H1 (cell line): Measurements from ENCODE around the gene BTN2A1. TPM values are rescaled to one million over a fixed set of nuclear protein-coding genes. Genes with fewer than 3 reads are reported as not detected.

ENCODE experiments used
- CTCF ChIA-PET: fragments of 300-600 bp; sonication (Branson Sonifier 250); formaldehyde crosslinking; loops from one replicate; lab custom pipeline; 2021; ENCODE audit not compliant: partially characterized antibody; lab: Charles Lee
- POLR2A ChIA-PET: fragments of 300-600 bp; sonication (Branson Sonifier 250); formaldehyde crosslinking; loops from one replicate; lab custom pipeline; 2021; ENCODE audit warnings: inconsistent platforms; ENCODE audit not compliant: partially characterized antibody; lab: Charles Lee
- DNase-seq, 2 experiments: peaks; one replicate each; pipeline versions ENCODE4 v3.0.0 to v3.0.0-alpha.2; 2010 to 2022; ENCODE audit warnings: low spot score in 2 of 2, low read depth in 1 of 2, mixed read lengths in 1 of 2
- FAIRE-seq: peaks from 2 replicates; lab custom pipeline; 2011; peaks lifted over from hg19 to GRCh38; lab: Jason Lieb, UNC
- H2AFZ ChIP-seq: 2 replicates; pipeline ENCODE4 v1.8.1; 2012; ENCODE audit warnings: low read length, inconsistent platforms
- H2AK5ac ChIP-seq: 2 replicates; pipeline ENCODE4 v1.6.1; 2013; ENCODE audit warnings: low read depth, low read length
- H2BK120ac ChIP-seq: replicated peaks from 2 replicates; pipeline ENCODE3; 2013; ENCODE audit warnings: low read depth, low read length, inconsistent platforms
- H2BK12ac ChIP-seq: 2 replicates; pipeline ENCODE4 v1.6.1; 2013; ENCODE audit warnings: low read depth, low read length
- H2BK15ac ChIP-seq: 2 replicates; pipeline ENCODE4 v1.6.1; 2013; ENCODE audit warnings: low read length
- H2BK20ac ChIP-seq: 2 replicates; pipeline ENCODE4 v1.6.1; 2013; ENCODE audit warnings: low read length
- H2BK5ac ChIP-seq: 2 replicates; pipeline ENCODE4 v1.6.1; 2013; ENCODE audit warnings: low read depth, low read length
- H3K14ac ChIP-seq: 2 replicates; pipeline ENCODE4 v1.6.1; 2013; ENCODE audit warnings: inconsistent platforms; ENCODE audit not compliant: insufficient read length
- H3K18ac ChIP-seq: 2 replicates; pipeline ENCODE4 v1.6.1; 2013; ENCODE audit warnings: low read length; ENCODE audit errors: extremely low read depth
- H3K23ac ChIP-seq: 2 replicates; pipeline ENCODE4 v1.6.1; 2013; ENCODE audit warnings: inconsistent platforms; ENCODE audit not compliant: insufficient read length
- H3K23me2 ChIP-seq: 2 replicates; pipeline ENCODE4 v1.6.1; 2013; ENCODE audit warnings: low read depth, low read length
- H3K27ac ChIP-seq: 2 replicates; pipeline ENCODE4 v1.6.1; 2011; ENCODE audit warnings: low read depth, low read length, inconsistent platforms
- H3K27me3 ChIP-seq, 4 experiments: replicated peaks in 1 of 4; 1 replicate in 1 of 4; 2 replicates in 3 of 4; pipeline versions ENCODE4 v1.6.1 to v1.8.1; 2011 to 2013; ENCODE audit warnings: low read length in 3 of 4, mild to moderate bottlenecking in 3 of 4, inconsistent platforms in 2 of 4, mixed read lengths in 2 of 4, moderate library complexity in 1 of 4; ENCODE audit not compliant: control insufficient read depth in 3 of 4, insufficient read depth in 3 of 4; ENCODE audit errors: extremely low read depth in 1 of 4
- H3K36me3 ChIP-seq, 4 experiments: 2 replicates each; pipeline versions ENCODE4 v1.6.1 to v1.8.1; 2011 to 2013; ENCODE audit warnings: mild to moderate bottlenecking in 4 of 4, low read length in 3 of 4, moderate library complexity in 2 of 4, control low read depth in 1 of 4, inconsistent platforms in 1 of 4; ENCODE audit not compliant: insufficient read depth in 4 of 4, control insufficient read depth in 2 of 4
- H3K4ac ChIP-seq: replicated peaks from 2 replicates; pipeline ENCODE3; 2013; ENCODE audit warnings: low read length, low read depth, mixed read lengths, inconsistent platforms; ENCODE audit not compliant: insufficient read length
- H3K4me1 ChIP-seq, 4 experiments: replicated peaks in 1 of 4; 1 replicate in 1 of 4; 2 replicates in 3 of 4; pipeline versions ENCODE4 v1.6.1 to v1.8.1; 2011 to 2013; ENCODE audit warnings: low read length in 3 of 4, inconsistent platforms in 2 of 4, mixed read lengths in 1 of 4; ENCODE audit not compliant: insufficient read depth in 4 of 4, control insufficient read depth in 3 of 4
- H3K4me2 ChIP-seq, 2 experiments: 2 replicates each; pipeline versions ENCODE4 v1.6.1 to v1.8.1; 2011 to 2013; ENCODE audit warnings: low read depth in 2 of 2, low read length in 2 of 2, control low read depth in 1 of 2, inconsistent platforms in 1 of 2, mild to moderate bottlenecking in 1 of 2; ENCODE audit not compliant: insufficient read depth in 1 of 2
- H3K4me3 ChIP-seq, 4 experiments: fragments of 200-600, 300-600 bp in 1 of 4; sonication (generic), shearing (Covaris generic), sonication (Bioruptor Twin) in 1 of 4; 2 replicates each; pipeline versions ENCODE4 v1.5.1 to v1.8.1; 2011 to 2016; ENCODE audit warnings: low read length in 4 of 4, low read depth in 3 of 4, control low read depth in 2 of 4, inconsistent platforms in 2 of 4, mild to moderate bottlenecking in 2 of 4, mixed read lengths in 1 of 4, moderate library complexity in 1 of 4; ENCODE audit not compliant: insufficient read depth in 2 of 4; ENCODE audit errors: extremely low read depth in 1 of 4
- H3K56ac ChIP-seq: replicated peaks from 2 replicates; pipeline ENCODE3; 2013; ENCODE audit warnings: low read depth, mild to moderate bottlenecking, mixed read lengths, low read length, inconsistent platforms; ENCODE audit not compliant: insufficient read length
- H3K79me1 ChIP-seq: 2 replicates; pipeline ENCODE4 v1.6.1; 2013; ENCODE audit warnings: low read depth, low read length, control low read depth
- H3K79me2 ChIP-seq, 2 experiments: 2 replicates each; pipeline versions ENCODE4 v1.6.1 to v1.8.1; 2012 to 2013; ENCODE audit warnings: low read length in 2 of 2, mild to moderate bottlenecking in 2 of 2, inconsistent platforms in 1 of 2; ENCODE audit not compliant: insufficient read depth in 2 of 2, control insufficient read depth in 1 of 2
- H3K9ac ChIP-seq, 4 experiments: replicated peaks in 1 of 4; 1 replicate in 1 of 4; 2 replicates in 3 of 4; pipeline versions ENCODE4 v1.6.1 to v1.8.1; 2011 to 2013; ENCODE audit warnings: low read depth in 3 of 4, low read length in 3 of 4, control low read depth in 2 of 4, mild to moderate bottlenecking in 2 of 4, moderate library complexity in 2 of 4, inconsistent platforms in 1 of 4; ENCODE audit errors: extremely low read depth in 1 of 4
- H3K9me3 ChIP-seq, 2 experiments: 2 replicates each; pipeline versions ENCODE4 v1.6.1 to v1.8.1; 2012 to 2013; ENCODE audit warnings: mild to moderate bottlenecking in 2 of 2, moderate library complexity in 2 of 2, control low read depth in 1 of 2, inconsistent platforms in 1 of 2, low read depth in 1 of 2, low read length in 1 of 2, mixed read lengths in 1 of 2; ENCODE audit not compliant: insufficient read depth in 2 of 2
- H4K20me1 ChIP-seq, 2 experiments: replicated peaks in 1 of 2; 2 replicates each; pipeline versions ENCODE3 to v1.8.1; 2011 to 2013; ENCODE audit warnings: inconsistent platforms in 2 of 2, low read length in 2 of 2, mild to moderate bottlenecking in 1 of 2; ENCODE audit not compliant: insufficient read depth in 2 of 2, control insufficient read depth in 1 of 2
- H4K5ac ChIP-seq: 2 replicates; pipeline ENCODE4 v1.6.1; 2013; ENCODE audit warnings: low read length, low read depth, mixed read lengths, inconsistent platforms; ENCODE audit not compliant: insufficient read length
- H4K8ac ChIP-seq: 2 replicates; pipeline ENCODE4 v1.8.0; 2013; ENCODE audit warnings: mild to moderate bottlenecking, moderate library complexity, low read length, inconsistent platforms; ENCODE audit not compliant: insufficient read depth; ENCODE audit errors: extremely low read depth
- H4K91ac ChIP-seq: replicated peaks from 2 replicates; pipeline ENCODE3; 2013; ENCODE audit warnings: low read length, mixed read lengths, inconsistent platforms; ENCODE audit not compliant: insufficient read length
- ATF3 ChIP-seq: IDR thresholded peaks from 2 replicates; pipeline ENCODE4 v1.6.1; 2011; ENCODE audit warnings: low read depth, mild to moderate bottlenecking, low read length; ENCODE audit not compliant: insufficient read depth
- BCL11A ChIP-seq, 2 experiments: IDR thresholded peaks; one replicate each; pipeline ENCODE4 v1.6.1; 2011; ENCODE audit warnings: low read depth in 2 of 2, low read length in 2 of 2, mild to moderate bottlenecking in 2 of 2
- CTBP2 ChIP-seq: IDR thresholded peaks from 2 replicates; pipeline ENCODE4 v1.7.0; 2011; ENCODE audit warnings: borderline replicate concordance, mild to moderate bottlenecking, moderate library complexity, mixed read lengths, low read length; ENCODE audit not compliant: insufficient read depth, insufficient read length
- EP300 ChIP-seq, 2 experiments: IDR thresholded peaks; 1 replicate in 1 of 2; 2 replicates in 1 of 2; pipeline ENCODE4 v1.6.1; 2011 to 2012; ENCODE audit warnings: low read depth in 2 of 2, low read length in 2 of 2, mild to moderate bottlenecking in 2 of 2, borderline replicate concordance in 1 of 2, inconsistent platforms in 1 of 2, moderate library complexity in 1 of 2
- HDAC6 ChIP-seq: IDR thresholded peaks from one replicate; pipeline ENCODE4 v1.7.1; 2012; ENCODE audit warnings: low read depth, mild to moderate bottlenecking, inconsistent platforms, low read length, moderate library complexity
- PHF8 ChIP-seq: fragments of 200-600 bp; sonication (generic); conservative IDR thresholded peaks from 2 replicates; pipeline ENCODE4 v1.7.1; 2012; ENCODE audit warnings: low read depth, mild to moderate bottlenecking, inconsistent platforms, low read length, moderate library complexity
- POLR2A ChIP-seq, 2 experiments: IDR thresholded peaks; 1 replicate in 1 of 2; 2 replicates in 1 of 2; pipeline ENCODE4 v1.6.1; 2011; ENCODE audit warnings: low read depth in 2 of 2, low read length in 2 of 2, mild to moderate bottlenecking in 2 of 2; ENCODE audit errors: control extremely low read depth in 1 of 2
- RBBP5 ChIP-seq: IDR thresholded peaks from 2 replicates; pipeline ENCODE4 v1.7.1; 2012; ENCODE audit warnings: low read depth, mild to moderate bottlenecking, inconsistent platforms, low read length, moderate library complexity, borderline replicate concordance
- SP4 ChIP-seq: IDR thresholded peaks from 2 replicates; pipeline ENCODE4 v1.6.1; 2012; ENCODE audit warnings: low read length, inconsistent platforms
- SRF ChIP-seq: IDR thresholded peaks from 2 replicates; pipeline ENCODE4 v1.6.1; 2011; ENCODE audit warnings: mild to moderate bottlenecking, low read depth, low read length, moderate library complexity
- TAF7 ChIP-seq: optimal IDR thresholded peaks from 2 replicates; pipeline ENCODE3; 2011; ENCODE audit warnings: low read depth, mild to moderate bottlenecking, inconsistent platforms, low read length, moderate library complexity, borderline replicate concordance
- WGBS, 2 experiments: shearing (Covaris generic) in 1 of 2; methylation state at CpG; one replicate each; pipeline versions ENCODE4 v1.1.6 to v1.1.7; 2013 to 2015; ENCODE audit warnings: low lambda C conversion rate in 2 of 2, mixed read lengths in 2 of 2, inconsistent platforms in 1 of 2, low coverage in 1 of 2, missing lambda C conversion rate in 1 of 2; ENCODE audit not compliant: insufficient replicate concordance in 2 of 2, insufficient coverage in 1 of 2, insufficient read length in 1 of 2; ENCODE audit errors: extremely low coverage in 1 of 2, missing lambda C conversion rate in 1 of 2; 5-methylcytosine and 5-hydroxymethylcytosine counted together
- polyA plus RNA-seq, 7 experiments: library from polyadenylated mRNA; depleted of rRNA in 3 of 7; stranded (reverse) in 5 of 7; unstranded in 2 of 7; fragments of >200 nt in 5 of 7; fragments of 200-250 nt in 2 of 7; gene quantifications; 1 replicate in 5 of 7; 2 replicates in 1 of 7; 4 replicates in 1 of 7; pipeline versions ENCODE4 v1.2.1 to v1.2.3, GENCODE V29; 2011 to 2013; ENCODE audit warnings: missing spikeins in 2 of 7, mixed read lengths in 2 of 7
- total RNA-seq: library from RNA; stranded (reverse); fragmentation: NEBNext Ultra II Directional; extraction: Animal tissue kit (Norgen Biotek cat#: 25700); gene quantifications from 2 replicates; pipeline ENCODE4 v1.2.1, GENCODE V29; 2021

Gene BTN2A1
- total and polyA plus RNA-seq, 2 of the 8 experiments (the other 6 are each of a cell fraction or from before 2014, with no cell fraction given) = 8.7 to 11.0 TPM

GRCh38 chr6:26431258-26432172, 26.2 kb upstream of the BTN2A1 start:
- H3K79me2 ChIP-seq = no peaks in the 10 kb centered on the region
- H4K8ac ChIP-seq = no peak overlapping the region
- no peak for DNase-seq
- H3K27me3 ChIP-seq = no peaks in the 10 kb centered on the region
- no peak overlapping the region for H3K9ac ChIP-seq
- H3K27ac ChIP-seq = no peak overlapping the region
- H3K36me3 ChIP-seq = peaks cover 0 to 24% (median 6%) of the 10 kb centered on the region in 4 experiments; a peak in 5 of 8 replicates
- H4K91ac ChIP-seq = no peak overlapping the region
- H2BK5ac ChIP-seq = no peak overlapping the region
- no peaks in the 10 kb centered on the region for H4K20me1 ChIP-seq
- H3K23ac ChIP-seq = no peak overlapping the region
- H3K14ac ChIP-seq = no peak overlapping the region
- H2AFZ ChIP-seq = no peak overlapping the region
- no peak overlapping the region for H3K18ac ChIP-seq
- ChIA-PET POLR2A (interaction anchor here (0.8 kb wide), 1 partner anchor 11 kb away, joined by 4 read pairs; no protein-coding TSS in a partner anchor), CTCF (interaction anchor here (1.0 kb wide), 1 partner anchor 90 kb away, joined by 4 read pairs; no protein-coding TSS in a partner anchor)
- no peak overlapping the region for H3K4me3 ChIP-seq
- H3K79me1 ChIP-seq = no peaks in the 10 kb centered on the region
- peaks cover 9 to 12% of the 10 kb centered on the region in 2 experiments; a peak in 3 of 4 replicates for H3K9me3 ChIP-seq
- 90% methylated on average over 6 of the region's 6 CpGs; no CpG with 5 or more reads in 1 of the 2 experiments for WGBS, 2 experiments
- no peak overlapping the region for H4K5ac ChIP-seq
- no peak overlapping the region for H2BK120ac ChIP-seq
- H3K23me2 ChIP-seq = no peaks in the 10 kb centered on the region
- H2AK5ac ChIP-seq = no peak overlapping the region
- H2BK12ac ChIP-seq = no peak overlapping the region
- H3K4me2 ChIP-seq = no peak overlapping the region
- H2BK20ac ChIP-seq = no peak overlapping the region
- no peak overlapping the region for H3K56ac ChIP-seq
- H3K4me1 ChIP-seq = no peaks in the 10 kb centered on the region
- FAIRE-seq = no peak
- no peak overlapping the region for H3K4ac ChIP-seq
- H2BK15ac ChIP-seq = no peak overlapping the region
- TF ChIP-seq PHF8 (no peak), SRF (no peak), EP300 (IDR thresholded peaks at IDR 0.05; ENCODE audit: borderline replicate concordance in 1 of 2, low read depth in 2 of 2, low read length in 2 of 2) (no peak), HDAC6 (no peak), CTBP2 (no peak), POLR2A (IDR thresholded peaks at IDR 0.05; ENCODE audit: control extremely low read depth in 1 of 2, low read depth in 2 of 2, low read length in 2 of 2) (no peak), TAF7 (no peak), ATF3 (no peak), SP4 (no peak), BCL11A (IDR thresholded peaks at IDR 0.05; ENCODE audit: low read depth in 2 of 2, low read length in 2 of 2) (no peak), RBBP5 (no peak)
